ENCODE measurements around the gene IFI27L2.

DNA sequence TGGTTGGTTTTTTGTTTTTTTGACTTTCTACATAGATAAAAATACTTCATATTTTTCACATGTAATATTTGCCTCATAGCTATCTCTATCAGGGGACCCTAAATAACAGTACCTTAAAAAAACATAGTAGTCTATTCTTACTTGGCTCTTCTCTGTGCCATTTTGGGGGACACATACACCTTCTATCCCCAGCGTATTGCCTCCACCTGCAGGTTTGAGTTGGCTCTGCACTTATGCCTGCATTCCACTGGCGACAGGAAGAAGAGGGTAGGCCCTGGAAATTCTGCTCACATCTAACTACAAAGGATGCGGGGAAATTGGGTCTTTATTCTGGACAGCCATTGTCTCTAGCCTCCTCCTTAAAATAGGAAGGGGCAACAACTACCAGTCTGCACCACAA, 13.8 kb upstream of the IFI27L2 start:
- no peak for TF ChIP-seq EZH2 (IDR thresholded peaks at IDR 0.05; ENCODE audit: borderline replicate concordance, low read depth, low read length, poor library complexity, severe bottlenecking)
- TF ChIP-seq, protein P1, sequence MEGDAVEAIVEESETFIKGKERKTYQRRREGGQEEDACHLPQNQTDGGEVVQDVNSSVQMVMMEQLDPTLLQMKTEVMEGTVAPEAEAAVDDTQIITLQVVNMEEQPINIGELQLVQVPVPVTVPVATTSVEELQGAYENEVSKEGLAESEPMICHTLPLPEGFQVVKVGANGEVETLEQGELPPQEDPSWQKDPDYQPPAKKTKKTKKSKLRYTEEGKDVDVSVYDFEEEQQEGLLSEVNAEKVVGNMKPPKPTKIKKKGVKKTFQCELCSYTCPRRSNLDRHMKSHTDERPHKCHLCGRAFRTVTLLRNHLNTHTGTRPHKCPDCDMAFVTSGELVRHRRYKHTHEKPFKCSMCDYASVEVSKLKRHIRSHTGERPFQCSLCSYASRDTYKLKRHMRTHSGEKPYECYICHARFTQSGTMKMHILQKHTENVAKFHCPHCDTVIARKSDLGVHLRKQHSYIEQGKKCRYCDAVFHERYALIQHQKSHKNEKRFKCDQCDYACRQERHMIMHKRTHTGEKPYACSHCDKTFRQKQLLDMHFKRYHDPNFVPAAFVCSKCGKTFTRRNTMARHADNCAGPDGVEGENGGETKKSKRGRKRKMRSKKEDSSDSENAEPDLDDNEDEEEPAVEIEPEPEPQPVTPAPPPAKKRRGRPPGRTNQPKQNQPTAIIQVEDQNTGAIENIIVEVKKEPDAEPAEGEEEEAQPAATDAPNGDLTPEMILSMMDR (conservative IDR thresholded peaks at IDR 0.05; ENCODE audit: low read depth, low read length): peak; percentile 30

Measured in A673 (cell line).